ENCODE results near the gene PRSS36.

PRSS36 gene

DNA sequence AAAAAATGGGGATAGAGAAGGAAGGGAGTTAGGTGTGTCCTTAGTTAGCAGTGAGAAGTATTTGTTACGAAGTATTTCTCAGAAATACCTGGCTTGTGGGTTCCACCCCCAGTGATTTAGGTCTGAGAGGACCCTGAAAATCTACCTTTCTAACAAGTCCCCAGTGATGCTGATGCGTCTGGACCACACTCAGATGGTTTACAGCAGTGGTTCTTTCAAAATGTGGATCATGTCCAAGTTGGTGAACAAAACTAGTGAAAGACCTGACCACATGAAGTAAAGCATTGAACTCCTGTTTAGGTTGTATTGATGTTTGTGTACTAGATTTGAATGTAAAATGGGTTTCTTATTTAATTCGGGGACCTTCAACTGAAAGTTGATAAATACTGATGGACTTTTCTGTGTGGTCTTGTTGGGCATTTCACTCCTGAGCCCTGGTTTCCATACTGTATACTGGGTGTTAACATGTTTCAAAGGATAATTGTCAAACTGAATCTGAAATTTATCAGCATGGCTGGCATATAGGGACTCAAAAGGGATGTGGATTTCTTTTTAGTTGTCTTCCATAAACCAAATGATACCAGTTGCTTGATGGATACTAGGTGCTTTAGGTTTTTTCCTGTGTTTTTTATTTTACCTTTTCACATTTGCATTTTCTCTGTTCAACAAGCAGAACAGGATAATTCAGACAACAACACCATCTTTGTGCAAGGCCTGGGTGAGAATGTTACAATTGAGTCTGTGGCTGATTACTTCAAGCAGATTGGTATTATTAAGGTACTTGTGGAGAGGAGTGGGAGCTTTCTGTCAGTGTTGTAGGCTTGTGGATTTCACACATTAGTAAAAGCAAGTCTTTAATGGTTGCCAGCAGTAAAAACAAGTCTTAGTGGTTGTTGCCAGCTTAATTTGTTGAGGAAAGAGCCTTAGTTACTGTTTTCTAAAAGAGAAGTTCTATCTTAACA lies 38.9 kb upstream of the PRSS36 start:
- TF ChIP-seq, protein P1, sequence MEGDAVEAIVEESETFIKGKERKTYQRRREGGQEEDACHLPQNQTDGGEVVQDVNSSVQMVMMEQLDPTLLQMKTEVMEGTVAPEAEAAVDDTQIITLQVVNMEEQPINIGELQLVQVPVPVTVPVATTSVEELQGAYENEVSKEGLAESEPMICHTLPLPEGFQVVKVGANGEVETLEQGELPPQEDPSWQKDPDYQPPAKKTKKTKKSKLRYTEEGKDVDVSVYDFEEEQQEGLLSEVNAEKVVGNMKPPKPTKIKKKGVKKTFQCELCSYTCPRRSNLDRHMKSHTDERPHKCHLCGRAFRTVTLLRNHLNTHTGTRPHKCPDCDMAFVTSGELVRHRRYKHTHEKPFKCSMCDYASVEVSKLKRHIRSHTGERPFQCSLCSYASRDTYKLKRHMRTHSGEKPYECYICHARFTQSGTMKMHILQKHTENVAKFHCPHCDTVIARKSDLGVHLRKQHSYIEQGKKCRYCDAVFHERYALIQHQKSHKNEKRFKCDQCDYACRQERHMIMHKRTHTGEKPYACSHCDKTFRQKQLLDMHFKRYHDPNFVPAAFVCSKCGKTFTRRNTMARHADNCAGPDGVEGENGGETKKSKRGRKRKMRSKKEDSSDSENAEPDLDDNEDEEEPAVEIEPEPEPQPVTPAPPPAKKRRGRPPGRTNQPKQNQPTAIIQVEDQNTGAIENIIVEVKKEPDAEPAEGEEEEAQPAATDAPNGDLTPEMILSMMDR (IDR thresholded peaks at IDR 0.05; ENCODE audit: low read depth, low read length, missing control alignments): no peak
- no peak for DNase-seq (ENCODE audit: extremely low read depth, low read depth)
- no peak overlapping the region for H3K4me3 ChIP-seq (replicated peaks; ENCODE audit: low read depth, low read length)

DNA sequence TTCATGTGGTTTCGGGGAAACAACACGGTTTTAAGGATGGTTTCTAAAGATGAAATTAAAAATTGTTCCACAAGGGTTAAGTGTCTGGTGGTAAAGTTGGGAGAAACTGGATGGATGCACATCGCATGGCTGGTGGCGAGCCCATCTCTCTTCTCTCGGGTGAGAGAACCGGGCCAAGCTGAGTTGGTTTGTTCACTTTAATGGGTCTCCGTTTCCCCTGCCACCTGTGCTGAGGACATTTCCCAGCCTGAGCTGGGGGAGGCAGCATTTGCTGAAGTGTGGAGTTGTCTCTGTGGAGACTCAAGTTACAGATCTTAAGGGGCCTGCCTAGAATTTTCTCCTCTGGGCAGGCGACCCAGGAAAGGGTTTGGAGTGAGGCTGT lies 37.9 kb upstream of the PRSS36 start:
- no peak for DNase-seq (ENCODE audit: extremely low read depth, low read depth)
- H3K4me3 ChIP-seq (replicated peaks; ENCODE audit: low read depth, low read length): no peak overlapping the region
- TF ChIP-seq, protein P1 (IDR thresholded peaks at IDR 0.05; ENCODE audit: low read depth, low read length, missing control alignments): no peak

DNA sequence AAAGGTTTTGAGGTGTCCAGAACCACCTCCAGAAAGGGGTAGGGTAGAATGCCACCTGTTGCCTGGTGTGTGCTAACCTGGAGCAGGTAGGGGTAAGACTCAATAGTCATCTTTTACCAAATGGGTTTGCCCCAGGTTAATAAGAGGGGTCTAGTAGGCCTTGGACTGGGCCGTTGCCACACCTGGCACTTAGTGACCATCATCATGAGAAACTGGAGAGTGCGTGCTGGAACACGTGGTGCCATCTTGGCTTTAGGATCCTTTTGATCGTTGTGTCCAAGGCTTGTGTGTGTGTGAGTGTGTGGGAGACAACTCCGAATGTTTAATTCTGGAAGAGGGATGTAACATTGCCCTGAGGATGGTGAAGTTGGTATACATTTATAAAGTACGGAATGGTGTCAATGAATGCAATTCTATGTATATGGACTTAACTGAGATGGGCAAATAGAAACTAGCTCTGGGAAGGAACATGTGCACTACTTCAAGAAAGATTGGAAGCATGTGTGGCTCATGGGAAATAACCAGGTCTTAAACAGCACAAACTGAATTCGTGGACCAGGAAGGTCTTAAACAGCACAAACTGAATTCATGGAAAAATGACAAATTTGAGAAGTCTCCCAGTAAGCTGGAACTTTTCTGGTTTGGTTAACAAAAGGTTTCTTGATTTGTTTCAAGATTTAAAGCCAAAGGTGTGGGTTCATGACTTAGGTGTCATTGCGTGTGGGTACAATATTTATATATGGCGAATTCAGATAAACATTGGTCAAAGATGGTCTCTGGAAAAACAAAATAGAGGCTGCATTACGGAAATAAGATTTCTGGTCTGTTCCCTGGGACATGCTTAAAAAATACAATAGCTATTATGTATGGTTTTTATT lies 37.3 kb upstream of the PRSS36 start:
- no peak overlapping the region for H3K4me3 ChIP-seq (replicated peaks; ENCODE audit: low read depth, low read length)
- DNase-seq (ENCODE audit: extremely low read depth, low read depth): no peak
- TF ChIP-seq, protein P1 (IDR thresholded peaks at IDR 0.05; ENCODE audit: low read depth, low read length, missing control alignments): no peak

DNA sequence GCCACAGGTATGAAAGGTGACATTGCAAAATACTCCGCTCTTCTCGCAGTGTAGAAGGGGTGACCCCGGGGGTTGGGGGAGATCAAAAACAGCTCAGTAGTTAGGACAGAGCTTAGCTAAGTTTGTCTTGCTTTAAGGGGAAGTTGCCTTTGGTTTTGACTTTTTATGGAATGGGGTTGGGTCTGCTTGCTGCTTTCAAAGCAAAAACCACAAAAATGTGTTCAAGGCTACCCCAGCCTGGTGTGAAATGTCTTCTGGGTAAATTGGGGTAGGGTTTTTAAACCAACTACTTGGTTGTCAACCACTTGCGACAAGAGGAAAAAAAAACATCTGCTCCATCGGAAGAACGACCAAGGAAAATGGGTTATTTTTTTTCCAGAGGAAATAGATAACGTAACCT lies 36.3 kb upstream of the PRSS36 start:
- TF ChIP-seq, protein P1 (IDR thresholded peaks at IDR 0.05; ENCODE audit: low read depth, low read length, missing control alignments): no peak
- H3K4me3 ChIP-seq (replicated peaks; ENCODE audit: low read depth, low read length): no peak overlapping the region
- DNase-seq (ENCODE audit: extremely low read depth, low read depth): no peak

DNA sequence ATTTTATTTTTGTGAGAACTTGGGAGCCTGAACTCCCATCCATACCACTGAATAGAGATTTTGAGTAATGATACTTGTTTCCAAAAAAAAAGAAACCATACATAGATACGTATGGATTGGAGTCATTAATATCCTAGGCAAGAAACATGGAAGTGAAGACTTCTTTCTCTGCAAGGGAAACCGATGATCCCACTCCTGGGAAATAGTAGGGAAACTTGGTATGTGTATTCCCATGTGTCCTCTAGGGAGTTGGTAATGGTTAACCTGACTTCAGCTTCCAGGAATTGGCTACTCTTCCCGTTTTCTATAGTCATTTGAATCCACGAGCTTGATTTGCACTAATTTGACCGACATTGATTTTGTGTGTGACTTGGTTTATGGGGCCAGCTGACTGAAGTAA lies 35.5 kb upstream of the PRSS36 start:
- H3K4me3 ChIP-seq (replicated peaks; ENCODE audit: low read depth, low read length): no peak overlapping the region
- TF ChIP-seq, protein P1 (IDR thresholded peaks at IDR 0.05; ENCODE audit: low read depth, low read length, missing control alignments): no peak
- DNase-seq (ENCODE audit: extremely low read depth, low read depth): no peak

DNA sequence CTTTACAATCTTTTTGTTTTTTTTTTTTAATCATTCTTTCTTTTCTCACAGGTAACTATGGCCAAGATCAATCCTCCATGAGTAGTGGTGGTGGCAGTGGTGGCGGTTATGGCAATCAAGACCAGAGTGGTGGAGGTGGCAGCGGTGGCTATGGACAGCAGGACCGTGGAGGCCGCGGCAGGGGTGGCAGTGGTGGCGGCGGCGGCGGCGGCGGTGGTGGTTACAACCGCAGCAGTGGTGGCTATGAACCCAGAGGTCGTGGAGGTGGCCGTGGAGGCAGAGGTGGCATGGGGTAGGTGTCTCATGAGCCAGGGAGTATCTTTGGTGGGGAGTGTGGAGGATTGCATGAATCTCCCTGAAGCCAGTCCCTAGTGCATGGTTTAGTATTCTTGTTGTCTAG lies 35.0 kb upstream of the PRSS36 start:
- TF ChIP-seq, protein P1 (IDR thresholded peaks at IDR 0.05; ENCODE audit: low read depth, low read length, missing control alignments): no peak
- no peak for DNase-seq (ENCODE audit: extremely low read depth, low read depth)
- H3K4me3 ChIP-seq (replicated peaks; ENCODE audit: low read depth, low read length): no peak overlapping the region
